Fibroblast of mammary gland (primary cell): ENCODE data around the gene WWTR1.

Source experiments
- DNase-seq: peaks from one replicate; pipeline ENCODE4 v3.0.0-alpha.2; 2010; ENCODE audit warnings: low read depth
- H3K4me3 ChIP-seq: 2 replicates; pipeline ENCODE4 v1.5.1; 2011; ENCODE audit warnings: low read depth, mild to moderate bottlenecking, low read length, moderate library complexity; ENCODE audit not compliant: control insufficient read depth
- TF ChIP-seq, protein P1 (sequence below): conservative IDR thresholded peaks from 2 replicates; pipeline ENCODE4 v1.5.1; 2011; ENCODE audit warnings: low read depth, low read length, inconsistent platforms; ENCODE audit not compliant: control insufficient read depth, insufficient read depth

Gene WWTR1

DNA sequence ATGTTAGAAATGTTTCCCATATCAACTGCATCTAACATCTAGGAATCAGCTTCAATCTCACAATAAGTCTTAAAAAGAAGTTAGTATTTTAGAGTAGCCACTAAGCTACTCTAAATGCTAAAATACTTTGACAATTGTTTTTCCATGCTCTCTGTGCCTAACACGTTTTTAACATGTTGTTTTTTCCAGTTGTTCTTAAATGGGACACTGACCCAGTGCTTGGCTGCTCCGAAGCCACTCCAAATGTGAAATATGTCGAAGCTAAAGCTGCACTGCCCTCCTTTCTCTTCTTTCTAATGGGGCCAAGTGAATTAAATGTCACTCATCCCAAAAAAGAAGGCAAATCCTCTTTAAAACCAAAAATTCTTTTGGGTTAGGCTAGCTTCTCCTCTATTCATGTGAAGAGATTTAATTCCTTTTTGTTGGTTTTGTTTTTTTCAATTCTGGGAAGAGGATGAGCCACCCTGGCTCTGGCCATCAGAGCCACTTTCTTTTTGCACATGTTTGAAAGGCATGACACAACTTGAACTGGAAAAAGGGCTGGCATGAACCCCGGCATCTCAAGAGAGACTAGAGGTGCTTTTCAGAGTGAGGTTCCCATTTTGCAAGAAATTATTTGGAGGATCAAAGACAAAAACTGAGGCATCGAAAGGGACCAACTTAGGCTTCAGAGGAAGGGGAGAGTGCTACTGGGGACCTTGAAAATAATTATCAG, 73.7 kb downstream of the WWTR1 start:
- H3K4me3 ChIP-seq, result no peak overlapping the region
- TF ChIP-seq, protein P1, sequence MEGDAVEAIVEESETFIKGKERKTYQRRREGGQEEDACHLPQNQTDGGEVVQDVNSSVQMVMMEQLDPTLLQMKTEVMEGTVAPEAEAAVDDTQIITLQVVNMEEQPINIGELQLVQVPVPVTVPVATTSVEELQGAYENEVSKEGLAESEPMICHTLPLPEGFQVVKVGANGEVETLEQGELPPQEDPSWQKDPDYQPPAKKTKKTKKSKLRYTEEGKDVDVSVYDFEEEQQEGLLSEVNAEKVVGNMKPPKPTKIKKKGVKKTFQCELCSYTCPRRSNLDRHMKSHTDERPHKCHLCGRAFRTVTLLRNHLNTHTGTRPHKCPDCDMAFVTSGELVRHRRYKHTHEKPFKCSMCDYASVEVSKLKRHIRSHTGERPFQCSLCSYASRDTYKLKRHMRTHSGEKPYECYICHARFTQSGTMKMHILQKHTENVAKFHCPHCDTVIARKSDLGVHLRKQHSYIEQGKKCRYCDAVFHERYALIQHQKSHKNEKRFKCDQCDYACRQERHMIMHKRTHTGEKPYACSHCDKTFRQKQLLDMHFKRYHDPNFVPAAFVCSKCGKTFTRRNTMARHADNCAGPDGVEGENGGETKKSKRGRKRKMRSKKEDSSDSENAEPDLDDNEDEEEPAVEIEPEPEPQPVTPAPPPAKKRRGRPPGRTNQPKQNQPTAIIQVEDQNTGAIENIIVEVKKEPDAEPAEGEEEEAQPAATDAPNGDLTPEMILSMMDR, result no peak
- DNase-seq, result no peak

GRCh38 chr3:149582395-149582794, 75.4 kb downstream of the WWTR1 start:
- DNase-seq, result no peak
- no peak overlapping the region for H3K4me3 ChIP-seq
- TF ChIP-seq, protein P1, result no peak

- TF ChIP-seq, protein P1, result no peak
- peak; percentile 95 for DNase-seq
- H3K4me3 ChIP-seq, result peak overlapping the region; percentile 23
These were observed 76.0 kb downstream of the WWTR1 start for GRCh38 chr3:149581681-149582370.

GRCh38 chr3:149581248-149581647, 76.6 kb downstream of the WWTR1 start:
- peak; percentile 36 for DNase-seq
- TF ChIP-seq, protein P1, result no peak
- H3K4me3 ChIP-seq, result no peak overlapping the region

GRCh38 chr3:149579838-149580542, 77.8 kb downstream of the WWTR1 start:
- H3K4me3 ChIP-seq, result no peak overlapping the region
- peak; percentile 90 for DNase-seq
- TF ChIP-seq, protein P1, result no peak

DNA sequence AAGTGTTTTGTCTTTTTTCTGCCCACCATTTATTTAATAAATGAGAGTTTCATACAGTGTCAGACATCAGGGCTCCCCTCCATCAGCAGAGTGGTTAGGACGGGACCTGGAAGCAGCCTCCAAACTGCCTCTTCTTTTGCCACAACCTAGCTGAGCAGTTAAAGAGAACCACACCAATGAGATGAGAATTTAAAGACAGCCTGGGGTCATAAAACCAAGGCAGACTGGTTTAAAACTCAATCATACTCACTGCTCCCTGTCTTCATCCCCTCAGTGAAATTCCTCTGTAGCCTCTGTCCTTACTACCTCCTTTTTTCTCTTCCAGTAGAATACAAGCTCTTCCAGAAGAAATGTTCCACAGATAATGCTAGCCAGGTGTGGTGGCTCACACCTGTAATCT, 78.7 kb downstream of the WWTR1 start:
- TF ChIP-seq, protein P1, result no peak
- no peak overlapping the region for H3K4me3 ChIP-seq
- no peak for DNase-seq
